H54 (cell line): ENCODE measurements around the gene GATC.

Experiments
- DNase-seq: peaks from one replicate; pipeline ENCODE4 v3.0.0; 2011; ENCODE audit warnings: low spot score, mixed read lengths; ENCODE audit not compliant: insufficient read length
- FAIRE-seq: peaks from 3 replicates; lab custom pipeline; 2011; peaks lifted over from hg19 to GRCh38; lab: Jason Lieb, UNC
- POLR2A ChIP-seq: IDR thresholded peaks from 2 replicates; pipeline ENCODE4 v1.6.1; 2011; ENCODE audit warnings: low read depth, mild to moderate bottlenecking, low read length

Gene GATC, protein sequence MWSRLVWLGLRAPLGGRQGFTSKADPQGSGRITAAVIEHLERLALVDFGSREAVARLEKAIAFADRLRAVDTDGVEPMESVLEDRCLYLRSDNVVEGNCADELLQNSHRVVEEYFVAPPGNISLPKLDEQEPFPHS

GRCh38 chr12:120445911-120446843 lies at the start of gene GATC, which contains the start of gene TRIAP1:
Gene GATC (plus strand): TSS chr12:120446444. CDS start chr12:120446481, 37 bp downstream.
Gene TRIAP1 (minus strand): TSS chr12:120446384. CDS start chr12:120446372, 12 bp downstream.
- DNase-seq (peak; percentile 49), FAIRE-seq (no peak)
- peak; percentile 87 for TF ChIP-seq POLR2A

DNA sequence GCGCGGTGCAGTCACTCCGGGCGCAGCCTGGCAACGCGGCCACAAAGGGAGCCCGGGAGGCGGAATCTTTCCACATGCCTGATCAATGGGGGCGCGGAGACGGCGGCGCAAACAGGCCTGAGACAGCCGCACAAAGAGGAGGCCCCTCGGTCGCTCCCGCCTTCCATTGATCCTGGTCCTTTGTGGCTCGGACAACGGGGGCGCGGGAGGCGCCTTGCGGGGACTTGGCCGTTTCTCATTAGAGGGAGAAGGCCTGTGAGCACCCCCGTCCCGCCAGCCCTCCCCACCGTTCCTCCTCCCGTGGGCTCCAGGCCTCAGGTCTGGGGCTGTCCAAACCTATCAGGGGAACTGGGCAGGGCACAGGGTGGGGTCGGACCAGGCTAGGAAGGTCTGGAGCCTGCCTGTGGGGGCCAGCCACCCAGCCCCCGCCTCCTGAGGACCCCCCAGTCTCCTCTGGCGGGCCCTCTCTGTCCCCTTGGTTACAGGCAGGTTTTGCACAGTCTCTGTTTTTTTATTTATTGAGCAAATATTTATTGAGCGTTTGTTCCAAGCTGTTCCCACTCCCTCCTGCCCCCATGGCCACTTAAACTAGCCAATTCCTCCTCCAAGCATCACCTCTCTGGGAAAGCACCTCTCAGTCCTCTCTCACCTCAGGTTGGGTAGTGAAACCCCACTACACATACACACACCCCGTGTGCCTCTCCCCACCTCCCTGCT lies 48.3 kb upstream of the GATC start:
- no peak for TF ChIP-seq POLR2A
- no peak for DNase-seq
- FAIRE-seq = no peak

- no peak for FAIRE-seq
- peak; percentile 60 for DNase-seq
- TF ChIP-seq POLR2A = no peak
These were observed 46.7 kb upstream of the GATC start for GRCh38 chr12:120399531-120399930.

- TF ChIP-seq POLR2A = no peak
- no peak for FAIRE-seq
- no peak for DNase-seq
These were observed 44.0 kb upstream of the GATC start for GRCh38 chr12:120402217-120402616.

- no peak for TF ChIP-seq POLR2A
- no peak for FAIRE-seq
These were observed 42.4 kb upstream of the GATC start for GRCh38 chr12:120403869-120404268.

DNA sequence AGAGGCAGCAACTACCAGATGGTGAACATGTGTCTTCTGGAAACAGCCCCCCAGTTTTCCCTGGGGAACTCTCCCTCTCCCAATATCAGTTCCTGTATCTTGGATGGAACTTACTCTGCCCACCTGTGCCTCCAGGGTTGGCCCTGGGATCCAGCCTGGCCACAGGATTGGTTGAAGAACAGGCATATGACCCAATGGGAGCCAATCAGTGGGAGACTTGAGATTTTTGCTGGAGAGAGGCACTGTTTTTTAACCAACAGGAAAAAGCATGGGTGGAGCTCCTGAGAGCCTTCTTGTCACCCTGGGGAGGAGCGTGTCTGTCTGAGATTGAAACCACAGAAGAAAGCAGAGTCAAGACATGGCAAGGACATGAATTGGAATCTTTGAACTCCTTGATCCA lies 42.0 kb upstream of the GATC start:
- DNase-seq (no peak), FAIRE-seq (no peak)
- TF ChIP-seq POLR2A = no peak

More at GRCh38 chr12:120403869-120404268, 42.4 kb upstream of the GATC start:
- DNase-seq = no peak

GRCh38 chr12:120406069-120406468 lies 40.2 kb upstream of the GATC start:
- FAIRE-seq (no peak), DNase-seq (no peak)
- TF ChIP-seq POLR2A = no peak

- DNase-seq (no peak), FAIRE-seq (no peak)
- no peak for TF ChIP-seq POLR2A
These were observed 39.7 kb upstream of the GATC start for GRCh38 chr12:120406553-120406952.

- no peak for FAIRE-seq
These were observed 37.5 kb upstream of the GATC start for GRCh38 chr12:120408771-120409170.

DNA sequence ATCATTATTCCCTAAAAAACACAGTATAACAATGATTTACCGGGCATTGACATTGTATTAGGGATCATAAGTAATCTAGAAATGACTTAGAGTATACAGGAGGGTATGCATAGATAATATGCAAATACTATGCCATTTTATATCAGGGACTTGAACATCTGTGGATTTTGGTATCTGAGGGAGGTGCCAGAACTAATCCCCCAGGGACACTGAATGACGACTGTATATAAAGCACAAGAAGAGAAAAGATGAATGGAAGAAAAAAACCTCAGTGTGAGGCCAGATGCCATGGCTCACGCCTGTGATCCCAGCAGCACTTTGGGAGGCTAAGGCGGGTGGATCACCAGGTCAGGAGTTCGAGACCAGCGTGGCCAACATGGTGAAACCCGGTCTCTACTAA lies 33.8 kb upstream of the GATC start:
- FAIRE-seq (no peak), DNase-seq (no peak)
- no peak for TF ChIP-seq POLR2A

More at GRCh38 chr12:120408771-120409170, 37.5 kb upstream of the GATC start:
- TF ChIP-seq POLR2A = no peak
- no peak for DNase-seq

- DNase-seq (no peak), FAIRE-seq (no peak)
- no peak for TF ChIP-seq POLR2A
These were observed 32.1 kb upstream of the GATC start for GRCh38 chr12:120413901-120414695.

- TF ChIP-seq POLR2A = no peak
- DNase-seq (no peak), FAIRE-seq (no peak)
These were observed 29.6 kb upstream of the GATC start for GRCh38 chr12:120416490-120417216.
